Ishikawa (cell line): ENCODE results near the gene TAF3.

Source experiments
- CEBPB ChIP-seq: IDR thresholded peaks from 2 replicates; pipeline ENCODE4 v1.6.1; 2012
- CREB1 ChIP-seq: IDR thresholded peaks from 2 replicates; pipeline ENCODE4 v1.6.1; 2012; ENCODE audit warnings: low read depth
- EGR1 ChIP-seq: IDR thresholded peaks from 2 replicates; pipeline ENCODE4 v1.6.1; 2012
- EP300 ChIP-seq: IDR thresholded peaks from 2 replicates; pipeline ENCODE4 v1.6.1; 2012; ENCODE audit warnings: borderline replicate concordance
- FOXM1 ChIP-seq: IDR thresholded peaks from 2 replicates; pipeline ENCODE4 v1.6.1; 2012; ENCODE audit warnings: low read depth, borderline replicate concordance
- NFIC ChIP-seq: IDR thresholded peaks from 2 replicates; pipeline ENCODE4 v1.6.1; 2012
- RAD21 ChIP-seq: IDR thresholded peaks from 2 replicates; pipeline ENCODE4 v1.6.1; 2012; ENCODE audit warnings: low read depth
- REST ChIP-seq: IDR thresholded peaks from 2 replicates; pipeline ENCODE4 v1.6.1; 2012; ENCODE audit warnings: low read depth, mild to moderate bottlenecking
- TAF1 ChIP-seq: IDR thresholded peaks from 2 replicates; pipeline ENCODE4 v1.6.1; 2012; ENCODE audit warnings: low read depth, mild to moderate bottlenecking
- TCF12 ChIP-seq: IDR thresholded peaks from 2 replicates; pipeline ENCODE4 v1.6.1; 2012; ENCODE audit warnings: low read depth
- TEAD4 ChIP-seq: IDR thresholded peaks from 2 replicates; pipeline ENCODE4 v1.6.1; 2012
- USF1 ChIP-seq: IDR thresholded peaks from 2 replicates; pipeline ENCODE4 v1.6.1; 2012
- YY1 ChIP-seq: IDR thresholded peaks from 2 replicates; pipeline ENCODE4 v1.6.1; 2012; ENCODE audit warnings: low read depth
- ZBTB7A ChIP-seq: IDR thresholded peaks from 2 replicates; pipeline ENCODE4 v1.6.1; 2012; ENCODE audit warnings: low read depth
- TF ChIP-seq, protein P1 (sequence below): IDR thresholded peaks from 2 replicates; pipeline ENCODE4 v1.6.1; 2012

TAF3 gene

DNA sequence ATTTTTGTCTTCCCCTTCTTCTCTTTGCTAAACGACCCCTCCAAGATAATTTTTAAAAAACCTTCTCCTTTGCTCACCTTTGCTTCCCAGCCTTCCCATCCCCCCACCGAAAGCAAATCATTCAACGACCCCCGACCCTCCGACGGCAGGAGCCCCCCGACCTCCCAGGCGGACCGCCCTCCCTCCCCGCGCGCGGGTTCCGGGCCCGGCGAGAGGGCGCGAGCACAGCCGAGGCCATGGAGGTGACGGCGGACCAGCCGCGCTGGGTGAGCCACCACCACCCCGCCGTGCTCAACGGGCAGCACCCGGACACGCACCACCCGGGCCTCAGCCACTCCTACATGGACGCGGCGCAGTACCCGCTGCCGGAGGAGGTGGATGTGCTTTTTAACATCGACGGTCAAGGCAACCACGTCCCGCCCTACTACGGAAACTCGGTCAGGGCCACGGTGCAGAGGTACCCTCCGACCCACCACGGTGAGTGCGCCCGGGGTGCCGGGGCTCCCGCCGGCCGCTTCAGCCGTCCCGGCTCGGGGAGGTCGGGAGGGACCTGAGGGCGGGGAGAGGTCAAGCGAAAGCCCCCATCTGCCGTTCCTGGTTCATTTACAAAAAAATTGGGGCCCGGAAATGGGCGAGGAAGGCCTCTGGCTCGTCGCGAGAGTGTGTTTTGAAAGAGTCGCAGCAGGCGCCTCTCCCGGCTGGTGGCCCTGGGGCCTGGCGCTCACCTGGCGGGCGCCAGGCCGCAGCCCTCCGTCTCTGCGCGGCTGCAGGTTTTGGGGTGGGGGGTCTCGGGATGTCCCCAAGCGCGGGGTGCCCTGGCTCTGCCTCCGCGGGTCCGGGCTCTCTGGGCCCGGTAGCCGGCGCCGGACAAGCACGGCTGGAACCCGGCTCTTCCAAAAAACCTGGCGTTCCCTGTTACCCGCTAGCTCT lies 237.4 kb downstream of the TAF3 start:
- no peak for TF ChIP-seq EGR1
- no peak for TF ChIP-seq EP300
- TF ChIP-seq CEBPB: no peak
- TF ChIP-seq RAD21: no peak
- TF ChIP-seq USF1: no peak
- TF ChIP-seq YY1: no peak
- TF ChIP-seq FOXM1: no peak

DNA sequence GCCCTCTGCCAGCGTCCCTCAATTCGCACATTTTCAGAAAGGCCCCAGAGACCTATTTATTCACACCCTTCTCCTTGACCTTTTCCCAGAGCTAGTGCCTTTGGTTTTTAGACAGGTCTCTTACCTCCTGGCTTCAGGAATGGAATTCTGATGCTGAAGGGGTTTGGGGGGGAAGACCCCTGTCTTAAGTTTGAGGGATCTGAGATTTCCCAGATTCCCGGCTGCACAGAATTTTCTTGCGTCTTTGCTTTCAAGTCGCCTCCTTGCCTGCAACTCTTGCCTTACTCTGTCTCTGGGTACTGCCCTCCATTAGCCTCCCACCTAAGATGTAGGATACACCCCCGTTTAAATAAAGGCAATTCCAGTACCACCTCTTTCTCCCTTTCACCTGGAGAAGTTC lies 238.1 kb downstream of the TAF3 start:
- TF ChIP-seq EP300: no peak
- no peak for TF ChIP-seq FOXM1
- no peak for TF ChIP-seq USF1
- TF ChIP-seq, protein P1, sequence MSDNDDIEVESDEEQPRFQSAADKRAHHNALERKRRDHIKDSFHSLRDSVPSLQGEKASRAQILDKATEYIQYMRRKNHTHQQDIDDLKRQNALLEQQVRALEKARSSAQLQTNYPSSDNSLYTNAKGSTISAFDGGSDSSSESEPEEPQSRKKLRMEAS: no peak
- no peak for TF ChIP-seq REST
- TF ChIP-seq TCF12: no peak
- TF ChIP-seq TAF1: no peak
- no peak for TF ChIP-seq YY1
- no peak for TF ChIP-seq ZBTB7A
- no peak for TF ChIP-seq TEAD4
- no peak for TF ChIP-seq NFIC
- no peak for TF ChIP-seq CEBPB
- TF ChIP-seq CREB1: no peak
- TF ChIP-seq EGR1: no peak
- TF ChIP-seq RAD21: no peak

- TF ChIP-seq CREB1: no peak
- TF ChIP-seq EGR1: no peak
- TF ChIP-seq TEAD4: no peak
- no peak for TF ChIP-seq YY1
- no peak for TF ChIP-seq ZBTB7A
- TF ChIP-seq USF1: no peak
- TF ChIP-seq FOXM1: no peak
- no peak for TF ChIP-seq TAF1
- no peak for TF ChIP-seq TCF12
- no peak for TF ChIP-seq REST
- TF ChIP-seq RAD21: no peak
- no peak for TF ChIP-seq NFIC
- TF ChIP-seq CEBPB: no peak
- TF ChIP-seq EP300: no peak
- TF ChIP-seq, protein P1: no peak
Measured at GRCh38 chr10:8056871-8057331, 238.6 kb downstream of the TAF3 start.

GRCh38 chr10:8057636-8058273 lies 239.4 kb downstream of the TAF3 start:
- no peak for TF ChIP-seq RAD21
- TF ChIP-seq USF1: no peak
